K562 (cell line): ENCODE measurements around the gene PFKFB2. TPM values are rescaled to one million over a fixed set of nuclear protein-coding genes. Genes with fewer than 3 reads are reported as not detected.
A peak's percentile ranks its signal among the peaks of the same experiment; 100 is the strongest.

Source experiments
- ADNP ChIP-seq: fragments of 200-800 bp; sonication (Bioruptor generic); IDR thresholded peaks from 2 replicates; pipeline ENCODE4 v1.6.1; 2016; ENCODE audit warnings: missing genetic modification characterization, missing compliant biosample characterization
- ARID1B ChIP-seq: fragments of 450-650 bp; IDR thresholded peaks from 2 replicates; pipeline ENCODE4 v1.6.1; 2016; ENCODE audit warnings: antibody characterized with exemption, mild to moderate bottlenecking, inconsistent platforms
- EGR1 ChIP-seq: fragments of 450-650 bp; conservative IDR thresholded peaks from 2 replicates; pipeline ENCODE4 v1.6.1; 2017; ENCODE audit warnings: mild to moderate bottlenecking
- ELF2 ChIP-seq: fragments of 250-450 bp; sonication (Bioruptor Pico); IDR thresholded peaks from 2 replicates; pipeline ENCODE4 v1.5.0; 2021; ENCODE audit warnings: mild to moderate bottlenecking
- KLF16 ChIP-seq: IDR thresholded peaks from 2 replicates; pipeline ENCODE4 v1.6.1; 2016; ENCODE audit warnings: antibody characterized with exemption
- NCOA1 ChIP-seq: fragments of 450-650 bp; IDR thresholded peaks from 2 replicates; pipeline ENCODE4 v1.6.1; 2016; ENCODE audit warnings: low read depth
- POLR3G ChIP-seq: IDR thresholded peaks from 2 replicates; pipeline ENCODE4 v1.6.1; 2011; ENCODE audit not compliant: insufficient read length, insufficient replicate concordance; ENCODE audit errors: extremely low read depth
- PPARD ChIP-seq: fragments of 250-450 bp; sonication (Bioruptor Pico); IDR thresholded peaks from 2 replicates; pipeline ENCODE4 v1.8.0; 2022; ENCODE audit warnings: inconsistent platforms, mild to moderate bottlenecking, moderate library complexity
- PRMT5 ChIP-seq: sonication (generic); formaldehyde crosslinking; IDR thresholded peaks from 2 replicates; pipeline ENCODE4 v1.5.0; 2020; ENCODE audit warnings: missing genetic modification reagents
- ZNF12 ChIP-seq: sonication (generic); formaldehyde crosslinking; IDR thresholded peaks from 2 replicates; pipeline ENCODE4 v1.4.0; 2020; ENCODE audit warnings: mild to moderate bottlenecking, missing genetic modification reagents
- ZNF212 ChIP-seq: fragments of 450-650 bp; formaldehyde crosslinking; IDR thresholded peaks from 2 replicates; pipeline ENCODE4 v1.4.0; 2020; ENCODE audit warnings: mild to moderate bottlenecking
- ZNF668 ChIP-seq: fragments of 250-450 bp; sonication (Bioruptor Pico); IDR thresholded peaks from 2 replicates; pipeline ENCODE4 v1.8.0; 2022; ENCODE audit warnings: mild to moderate bottlenecking, inconsistent platforms
- ZNF696 ChIP-seq: fragments of 250-450 bp; sonication (Bioruptor Pico); conservative IDR thresholded peaks from 2 replicates; pipeline ENCODE4 v1.4.0; 2020; ENCODE audit warnings: mild to moderate bottlenecking, moderate library complexity
- polyA plus RNA-seq, 8 experiments: library from polyadenylated mRNA; depleted of rRNA in 4 of 8; stranded (reverse) in 5 of 8; unstranded in 3 of 8; fragments of >200 nt; fragmentation: Nextera tagmentation in 2 of 8; fragmentation: Illumina TruSeq in 1 of 8; extraction: Ambion mirVana in 2 of 8; extraction: Trizol in 1 of 8; gene quantifications; 2 replicates each; pipeline versions ENCODE4 v1.2.1 to v1.2.3, GENCODE V29; 2011 to 2014; ENCODE audit warnings: inconsistent platforms in 1 of 8, missing spikeins in 1 of 8
- total RNA-seq, 7 experiments: library from RNA; depleted of rRNA in 6 of 7; stranded (reverse); fragments of >200 nt in 6 of 7; fragmentation: Illumina TruSeq in 2 of 7; extraction: Trizol in 2 of 7; gene quantifications; 2 replicates each; pipeline versions ENCODE4 v1.2.1 to v1.2.3, GENCODE V29; 2011 to 2021; ENCODE audit warnings: low replicate concordance in 1 of 7
- TF ChIP-seq, protein P1 (sequence below): fragments of 450-650 bp; IDR thresholded peaks from 2 replicates; pipeline ENCODE4 v1.6.1; 2018; ENCODE audit warnings: mild to moderate bottlenecking, low read depth; ENCODE audit not compliant: partially characterized antibody
- TF ChIP-seq, protein P2 (sequence below): sonication (generic); formaldehyde crosslinking; IDR thresholded peaks from 2 replicates; pipeline ENCODE4 v1.8.0; 2022; ENCODE audit warnings: missing genetic modification reagents, mild to moderate bottlenecking, moderate library complexity, borderline replicate concordance
- TF ChIP-seq, protein P3 (sequence below): fragments of 450-650 bp; IDR thresholded peaks from 2 replicates; pipeline ENCODE4 v1.6.1; 2017; ENCODE audit warnings: antibody characterized with exemption
- TF ChIP-seq, protein P4 (sequence below): fragments of 150-350 bp; IDR thresholded peaks from 2 replicates; pipeline ENCODE4 v1.6.1; 2014; ENCODE audit warnings: low read depth, mild to moderate bottlenecking, low read length, borderline replicate concordance
- TF ChIP-seq, protein P5 (sequence below), 3 experiments: IDR thresholded peaks in 2 of 3; conservative IDR thresholded peaks in 1 of 3; 2 replicates each; pipeline ENCODE4 v1.5.1; 2011 to 2012; ENCODE audit warnings: low read length in 3 of 3, mild to moderate bottlenecking in 3 of 3, control low read depth in 2 of 3, improper control_type of control experiment in 1 of 3, inconsistent platforms in 1 of 3, low read depth in 1 of 3, mixed read lengths in 1 of 3, moderate library complexity in 1 of 3; ENCODE audit not compliant: insufficient read depth in 2 of 3

PFKFB2 gene
- total and polyA plus RNA-seq, 9 of the 15 experiments (the other 6 are each of a cell fraction or from before 2014, with no cell fraction given), result 6.9 to 26.0 (median 16.4) TPM

DNA sequence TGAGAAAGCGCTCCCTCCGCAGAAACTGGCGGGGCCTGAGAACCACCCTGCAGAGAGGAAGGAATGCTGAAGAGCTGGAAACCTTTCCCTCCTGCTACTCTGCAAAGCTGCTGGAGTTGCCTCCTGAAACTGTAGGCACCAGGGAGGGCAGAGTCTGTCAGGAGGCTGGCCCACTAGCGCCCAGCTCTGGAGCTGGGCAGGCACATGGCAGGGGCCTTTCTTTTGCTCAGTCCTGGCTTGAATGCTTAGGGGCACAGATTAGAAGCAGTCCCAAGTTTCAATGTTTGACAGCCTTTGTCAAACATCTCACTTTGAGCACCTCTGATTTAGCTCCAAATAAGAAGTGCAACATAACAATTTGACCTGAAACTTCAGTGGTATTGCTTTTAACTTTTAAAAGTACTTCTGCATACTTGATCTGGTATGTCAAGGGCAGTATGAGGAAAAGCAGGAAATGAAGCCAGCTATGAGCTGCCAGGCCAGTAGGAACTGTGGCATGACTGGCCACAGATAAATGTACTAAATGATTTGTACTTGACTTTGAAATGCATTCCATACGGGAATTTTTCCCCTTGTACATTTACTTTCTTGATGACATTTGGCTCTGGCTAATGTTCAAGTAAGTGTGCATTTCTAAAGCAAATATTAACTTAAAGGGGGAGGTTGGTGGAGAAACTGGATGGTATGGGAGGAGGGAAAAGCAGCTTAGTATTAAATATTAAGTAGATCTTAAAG, 27.8 kb upstream of the PFKFB2 start (continued):
- no peak for TF ChIP-seq NCOA1
- TF ChIP-seq ADNP (tag), result no peak
- no peak for TF ChIP-seq POLR3G
- TF ChIP-seq ARID1B, result no peak
- no peak for TF ChIP-seq PPARD (CRISPR knock-in tag)
- no peak for TF ChIP-seq KLF16
- no peak for TF ChIP-seq ZNF696 (CRISPR knock-in tag)
- TF ChIP-seq ZNF12 (CRISPR knock-in tag), result no peak
- TF ChIP-seq, protein P1, sequence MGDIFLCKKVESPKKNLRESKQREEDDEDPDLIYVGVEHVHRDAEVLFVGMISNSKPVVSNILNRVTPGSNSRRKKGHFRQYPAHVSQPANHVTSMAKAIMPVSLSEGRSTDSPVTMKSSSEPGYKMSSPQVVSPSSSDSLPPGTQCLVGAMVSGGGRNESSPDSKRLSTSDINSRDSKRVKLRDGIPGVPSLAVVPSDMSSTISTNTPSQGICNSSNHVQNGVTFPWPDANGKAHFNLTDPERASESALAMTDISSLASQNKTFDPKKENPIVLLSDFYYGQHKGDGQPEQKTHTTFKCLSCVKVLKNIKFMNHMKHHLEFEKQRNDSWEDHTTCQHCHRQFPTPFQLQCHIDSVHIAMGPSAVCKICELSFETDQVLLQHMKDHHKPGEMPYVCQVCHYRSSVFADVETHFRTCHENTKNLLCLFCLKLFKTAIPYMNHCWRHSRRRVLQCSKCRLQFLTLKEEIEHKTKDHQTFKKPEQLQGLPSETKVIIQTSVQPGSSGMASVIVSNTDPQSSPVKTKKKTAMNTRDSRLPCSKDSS, result no peak
- no peak for TF ChIP-seq EGR1
- TF ChIP-seq ELF2 (CRISPR knock-in tag), result no peak
- TF ChIP-seq ZNF212, result peak; percentile 71; the same call in 1 of the 2 replicates
- TF ChIP-seq, protein P2, sequence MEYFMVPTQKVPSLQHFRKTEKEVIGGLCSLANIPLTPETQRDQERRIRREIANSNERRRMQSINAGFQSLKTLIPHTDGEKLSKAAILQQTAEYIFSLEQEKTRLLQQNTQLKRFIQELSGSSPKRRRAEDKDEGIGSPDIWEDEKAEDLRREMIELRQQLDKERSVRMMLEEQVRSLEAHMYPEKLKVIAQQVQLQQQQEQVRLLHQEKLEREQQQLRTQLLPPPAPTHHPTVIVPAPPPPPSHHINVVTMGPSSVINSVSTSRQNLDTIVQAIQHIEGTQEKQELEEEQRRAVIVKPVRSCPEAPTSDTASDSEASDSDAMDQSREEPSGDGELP (CRISPR knock-in tag), result no peak
- no peak for TF ChIP-seq PRMT5 (CRISPR knock-in tag)
- TF ChIP-seq, protein P3, sequence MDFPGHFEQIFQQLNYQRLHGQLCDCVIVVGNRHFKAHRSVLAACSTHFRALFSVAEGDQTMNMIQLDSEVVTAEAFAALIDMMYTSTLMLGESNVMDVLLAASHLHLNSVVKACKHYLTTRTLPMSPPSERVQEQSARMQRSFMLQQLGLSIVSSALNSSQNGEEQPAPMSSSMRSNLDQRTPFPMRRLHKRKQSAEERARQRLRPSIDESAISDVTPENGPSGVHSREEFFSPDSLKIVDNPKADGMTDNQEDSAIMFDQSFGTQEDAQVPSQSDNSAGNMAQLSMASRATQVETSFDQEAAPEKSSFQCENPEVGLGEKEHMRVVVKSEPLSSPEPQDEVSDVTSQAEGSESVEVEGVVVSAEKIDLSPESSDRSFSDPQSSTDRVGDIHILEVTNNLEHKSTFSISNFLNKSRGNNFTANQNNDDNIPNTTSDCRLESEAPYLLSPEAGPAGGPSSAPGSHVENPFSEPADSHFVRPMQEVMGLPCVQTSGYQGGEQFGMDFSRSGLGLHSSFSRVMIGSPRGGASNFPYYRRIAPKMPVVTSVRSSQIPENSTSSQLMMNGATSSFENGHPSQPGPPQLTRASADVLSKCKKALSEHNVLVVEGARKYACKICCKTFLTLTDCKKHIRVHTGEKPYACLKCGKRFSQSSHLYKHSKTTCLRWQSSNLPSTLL, result no peak
- TF ChIP-seq, protein P4, sequence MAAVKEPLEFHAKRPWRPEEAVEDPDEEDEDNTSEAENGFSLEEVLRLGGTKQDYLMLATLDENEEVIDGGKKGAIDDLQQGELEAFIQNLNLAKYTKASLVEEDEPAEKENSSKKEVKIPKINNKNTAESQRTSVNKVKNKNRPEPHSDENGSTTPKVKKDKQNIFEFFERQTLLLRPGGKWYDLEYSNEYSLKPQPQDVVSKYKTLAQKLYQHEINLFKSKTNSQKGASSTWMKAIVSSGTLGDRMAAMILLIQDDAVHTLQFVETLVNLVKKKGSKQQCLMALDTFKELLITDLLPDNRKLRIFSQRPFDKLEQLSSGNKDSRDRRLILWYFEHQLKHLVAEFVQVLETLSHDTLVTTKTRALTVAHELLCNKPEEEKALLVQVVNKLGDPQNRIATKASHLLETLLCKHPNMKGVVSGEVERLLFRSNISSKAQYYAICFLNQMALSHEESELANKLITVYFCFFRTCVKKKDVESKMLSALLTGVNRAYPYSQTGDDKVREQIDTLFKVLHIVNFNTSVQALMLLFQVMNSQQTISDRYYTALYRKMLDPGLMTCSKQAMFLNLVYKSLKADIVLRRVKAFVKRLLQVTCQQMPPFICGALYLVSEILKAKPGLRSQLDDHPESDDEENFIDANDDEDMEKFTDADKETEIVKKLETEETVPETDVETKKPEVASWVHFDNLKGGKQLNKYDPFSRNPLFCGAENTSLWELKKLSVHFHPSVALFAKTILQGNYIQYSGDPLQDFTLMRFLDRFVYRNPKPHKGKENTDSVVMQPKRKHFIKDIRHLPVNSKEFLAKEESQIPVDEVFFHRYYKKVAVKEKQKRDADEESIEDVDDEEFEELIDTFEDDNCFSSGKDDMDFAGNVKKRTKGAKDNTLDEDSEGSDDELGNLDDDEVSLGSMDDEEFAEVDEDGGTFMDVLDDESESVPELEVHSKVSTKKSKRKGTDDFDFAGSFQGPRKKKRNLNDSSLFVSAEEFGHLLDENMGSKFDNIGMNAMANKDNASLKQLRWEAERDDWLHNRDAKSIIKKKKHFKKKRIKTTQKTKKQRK, result no peak
- TF ChIP-seq, protein P5, sequence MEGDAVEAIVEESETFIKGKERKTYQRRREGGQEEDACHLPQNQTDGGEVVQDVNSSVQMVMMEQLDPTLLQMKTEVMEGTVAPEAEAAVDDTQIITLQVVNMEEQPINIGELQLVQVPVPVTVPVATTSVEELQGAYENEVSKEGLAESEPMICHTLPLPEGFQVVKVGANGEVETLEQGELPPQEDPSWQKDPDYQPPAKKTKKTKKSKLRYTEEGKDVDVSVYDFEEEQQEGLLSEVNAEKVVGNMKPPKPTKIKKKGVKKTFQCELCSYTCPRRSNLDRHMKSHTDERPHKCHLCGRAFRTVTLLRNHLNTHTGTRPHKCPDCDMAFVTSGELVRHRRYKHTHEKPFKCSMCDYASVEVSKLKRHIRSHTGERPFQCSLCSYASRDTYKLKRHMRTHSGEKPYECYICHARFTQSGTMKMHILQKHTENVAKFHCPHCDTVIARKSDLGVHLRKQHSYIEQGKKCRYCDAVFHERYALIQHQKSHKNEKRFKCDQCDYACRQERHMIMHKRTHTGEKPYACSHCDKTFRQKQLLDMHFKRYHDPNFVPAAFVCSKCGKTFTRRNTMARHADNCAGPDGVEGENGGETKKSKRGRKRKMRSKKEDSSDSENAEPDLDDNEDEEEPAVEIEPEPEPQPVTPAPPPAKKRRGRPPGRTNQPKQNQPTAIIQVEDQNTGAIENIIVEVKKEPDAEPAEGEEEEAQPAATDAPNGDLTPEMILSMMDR (IDR thresholded peaks at IDR 0.05 in 2 of 3, conservative IDR thresholded peaks at IDR 0.05 in 1 of 3; ENCODE audit: insufficient read depth in 2 of 3, low read depth in 1 of 3, low read length in 3 of 3), result 0 out of 6 replicates have a peak, but pooled peaks of 1 of the 3 experiments have one; percentile 4
- peak; percentile 88 for TF ChIP-seq ZNF668 (CRISPR knock-in tag)
